Gastroesophageal sphincter (tissue), 4 donors: ENCODE measurements around the gene DCST1. TPM values are rescaled to one million over a fixed set of nuclear protein-coding genes. Genes with fewer than 3 reads are reported as not detected.

Experiments used
- total RNA-seq, 4 donors: library from RNA; depleted of rRNA; stranded (reverse); fragments of >200 nt; gene quantifications; one replicate each; pipeline ENCODE4 v1.1.0, GENCODE V29; 2016

Gene DCST1
- total RNA-seq, 4 donors from 2014 or later = not detected

Other genes with a start within 250 kb of the DCST1 start
- 10 to 100 TPM in 1 of 4 donors, 1 to 10 TPM in 3; 1.8 to 13.7 (median 8.1) TPM for gene KCNN3, start 163.5 kb upstream of the DCST1 start, total RNA-seq
- 10 to 100 TPM; 15.8 to 21.3 (median 18.2) TPM for gene PMVK, start 97.1 kb upstream of the DCST1 start, total RNA-seq
- gene PBXIP1, start 77.7 kb upstream of the DCST1 start, total RNA-seq = 100 to 1,000 TPM; 205 to 371 (median 283) TPM
- gene PYGO2, start 72.0 kb upstream of the DCST1 start, total RNA-seq = 10 to 100 TPM; 19.1 to 40.1 (median 25.7) TPM
- gene SHC1, start 63.1 kb upstream of the DCST1 start, total RNA-seq = 100 to 1,000 TPM in 1 of 4 donors, 10 to 100 TPM in 3; 69.1 to 104 (median 90.2) TPM
- gene CKS1B, start 59.1 kb upstream of the DCST1 start, total RNA-seq = 10 to 100 TPM in 3 of 4 donors, 1 to 10 TPM in 1; 7.5 to 24.2 (median 17.6) TPM
- gene FLAD1, start 50.5 kb upstream of the DCST1 start, total RNA-seq = 10 to 100 TPM; 12.8 to 23.5 (median 20.7) TPM
- gene LENEP, start 40.2 kb upstream of the DCST1 start, total RNA-seq = not detected
- 10 to 100 TPM; 45.5 to 63.4 (median 49.5) TPM for gene ZBTB7B, start 31.0 kb upstream of the DCST1 start, total RNA-seq
- gene DCST2, start within 50 bp of the DCST1 start, total RNA-seq = under 1 TPM in 2 of 4 donors, not detected in 2; 0.35 to 0.54 TPM
- 100 to 1,000 TPM in 2 of 4 donors, 10 to 100 TPM in 2; 65.4 to 115 (median 100.0) TPM for gene ADAM15, start 17.5 kb downstream of the DCST1 start, total RNA-seq
- gene EFNA4, start 29.9 kb downstream of the DCST1 start, total RNA-seq = 1 to 10 TPM in 3 of 4 donors, under 1 TPM in 1; 0.81 to 5.8 (median 2.3) TPM
- under 1 TPM in 2 of 4 donors, not detected in 2; 0.27 to 0.77 TPM for gene EFNA3, start 45.0 kb downstream of the DCST1 start, total RNA-seq
- gene EFNA1, start 94.1 kb downstream of the DCST1 start, total RNA-seq = 10 to 100 TPM; 13.1 to 25.8 (median 16.1) TPM
- gene SLC50A1, start 102.0 kb downstream of the DCST1 start, total RNA-seq = 10 to 100 TPM; 12.5 to 16.8 (median 13.9) TPM
- 100 to 1,000 TPM in 2 of 4 donors, 10 to 100 TPM in 2; 57.9 to 128 (median 87.7) TPM for gene DPM3, start 106.7 kb downstream of the DCST1 start, total RNA-seq
- gene KRTCAP2, start 139.5 kb downstream of the DCST1 start, total RNA-seq = 100 to 1,000 TPM in 1 of 4 donors, 10 to 100 TPM in 3; 80.8 to 144 (median 92.3) TPM
- gene TRIM46, start 140.0 kb downstream of the DCST1 start, total RNA-seq = 1 to 10 TPM in 1 of 4 donors, under 1 TPM in 2, not detected in 1; 0.35 to 1.9 (median 0.40) TPM
- 10 to 100 TPM; 17.9 to 25.6 (median 20.1) TPM for gene THBS3, start 174.1 kb downstream of the DCST1 start, total RNA-seq
- gene MTX1, start 174.9 kb downstream of the DCST1 start, total RNA-seq = 10 to 100 TPM; 28.3 to 36.0 (median 32.6) TPM
- 10 to 100 TPM; 11.4 to 35.3 (median 22.1) TPM for gene ENTREP3, start 221.7 kb downstream of the DCST1 start, total RNA-seq
- 10 to 100 TPM; 28.1 to 44.4 (median 36.8) TPM for gene SCAMP3, start 228.5 kb downstream of the DCST1 start, total RNA-seq
- 10 to 100 TPM; 14.4 to 51.4 (median 32.9) TPM for gene CLK2, start 239.7 kb downstream of the DCST1 start, total RNA-seq
- 1 to 10 TPM in 3 of 4 donors, under 1 TPM in 1; 0.47 to 2.2 (median 1.6) TPM for gene HCN3, start 243.6 kb downstream of the DCST1 start, total RNA-seq